HG02870 (cell line): ENCODE results near the gene LRCH1.

Experiments used
- ATAC-seq: cut with Tn5 transposase; IDR thresholded peaks from one replicate; pipeline ENCODE4 v1.9.1; 2021; ENCODE audit warnings: mild to moderate bottlenecking, moderate library complexity; ENCODE audit not compliant: unreplicated experiment

Gene LRCH1

DNA sequence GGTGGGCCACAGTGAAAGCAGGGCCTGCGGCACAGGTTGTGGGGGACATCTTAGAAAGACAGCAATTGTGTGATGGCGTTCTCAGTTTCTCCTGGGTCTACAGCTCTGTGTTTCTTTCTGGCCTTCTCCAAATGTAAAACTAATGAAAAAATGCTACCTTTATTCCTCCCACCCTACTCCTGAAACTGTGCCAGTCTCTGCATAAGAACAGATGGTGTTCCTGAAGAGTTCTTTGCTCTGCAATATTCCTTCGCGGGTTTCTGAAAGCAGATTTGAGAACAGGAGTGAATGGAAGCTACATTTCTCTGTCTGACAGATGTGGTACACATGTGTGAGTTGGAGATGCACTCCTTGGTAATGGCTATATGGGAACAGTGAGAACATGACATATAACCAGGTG lies 18.0 kb upstream of the LRCH1 start:
- ATAC-seq = no peak

DNA sequence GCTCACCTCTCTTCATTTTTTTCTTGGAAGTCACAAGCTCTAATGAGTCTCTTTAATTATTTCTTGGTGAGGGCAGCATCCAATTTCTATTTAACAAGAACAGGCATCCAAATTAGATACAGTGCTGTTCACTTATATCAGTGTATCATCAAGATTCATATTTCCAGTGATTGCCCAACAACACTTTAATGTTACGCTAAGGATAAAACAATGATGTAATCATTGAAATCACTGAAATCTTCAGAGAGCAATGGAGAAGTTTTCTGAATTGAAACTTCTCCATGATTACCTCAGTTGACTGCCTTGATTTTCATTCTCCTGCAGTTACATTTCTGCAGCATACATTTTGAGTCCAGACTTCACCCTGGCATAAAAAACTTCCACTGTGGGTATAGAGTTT lies 17.1 kb upstream of the LRCH1 start:
- ATAC-seq = no peak

- no peak for ATAC-seq
Observed at GRCh38 chr13:46536341-46536740, 16.6 kb upstream of the LRCH1 start.

DNA sequence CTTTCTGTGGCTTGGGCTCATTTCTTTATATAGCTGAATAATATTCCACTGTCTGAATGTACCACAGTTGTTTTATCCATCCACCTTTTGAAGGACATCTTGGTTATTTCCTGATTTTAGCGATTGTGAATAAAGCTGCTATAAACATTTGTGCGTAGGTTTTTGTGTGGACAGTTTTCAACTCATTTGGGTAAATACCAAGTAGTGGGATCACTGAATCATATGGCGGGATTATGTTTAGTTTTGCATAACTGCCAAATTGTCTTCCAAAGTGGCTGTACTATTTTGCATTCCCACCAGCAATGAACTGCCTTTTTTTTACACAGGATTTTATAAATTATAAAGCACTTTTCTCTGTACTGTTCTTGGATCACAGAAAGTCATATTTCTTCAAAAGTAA lies 13.7 kb upstream of the LRCH1 start:
- no peak for ATAC-seq

DNA sequence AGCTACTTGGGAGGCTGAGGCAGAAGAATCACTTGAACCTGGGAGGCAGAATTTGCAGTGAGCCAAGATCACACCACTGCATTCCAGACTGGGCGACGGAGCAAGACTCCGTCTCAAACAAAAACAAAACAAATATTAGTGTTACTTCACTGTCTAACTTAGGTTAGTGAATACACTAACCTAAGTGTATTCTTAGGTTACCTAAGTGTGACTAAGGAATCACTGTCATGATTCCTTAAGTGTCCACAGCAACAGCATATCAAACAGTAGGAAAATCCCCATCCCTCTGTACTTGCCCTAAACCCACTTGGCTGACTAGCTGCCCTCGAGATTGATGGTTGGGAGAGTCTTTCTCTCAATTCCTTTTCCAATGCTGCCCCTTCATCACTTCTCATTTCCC lies 11.8 kb upstream of the LRCH1 start:
- ATAC-seq = no peak

DNA sequence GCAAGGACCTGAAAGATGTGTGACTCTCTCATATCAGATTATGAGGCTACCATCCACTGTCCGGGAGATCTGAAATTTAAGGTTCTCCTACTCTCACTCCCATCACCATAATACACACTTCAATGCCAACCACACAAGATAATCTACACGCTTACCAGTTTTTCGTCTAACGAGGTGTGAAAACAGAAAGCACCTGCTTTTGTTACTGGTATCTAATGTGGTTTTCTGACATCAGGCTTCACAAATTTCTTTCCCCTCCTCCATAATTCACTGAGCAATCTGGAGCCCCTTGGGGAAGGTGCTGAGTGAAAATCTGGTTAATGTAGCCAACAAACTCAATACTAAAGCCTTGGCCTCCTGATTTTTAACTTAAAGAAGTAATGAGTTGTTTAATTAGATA lies 10.1 kb upstream of the LRCH1 start:
- ATAC-seq = no peak

DNA sequence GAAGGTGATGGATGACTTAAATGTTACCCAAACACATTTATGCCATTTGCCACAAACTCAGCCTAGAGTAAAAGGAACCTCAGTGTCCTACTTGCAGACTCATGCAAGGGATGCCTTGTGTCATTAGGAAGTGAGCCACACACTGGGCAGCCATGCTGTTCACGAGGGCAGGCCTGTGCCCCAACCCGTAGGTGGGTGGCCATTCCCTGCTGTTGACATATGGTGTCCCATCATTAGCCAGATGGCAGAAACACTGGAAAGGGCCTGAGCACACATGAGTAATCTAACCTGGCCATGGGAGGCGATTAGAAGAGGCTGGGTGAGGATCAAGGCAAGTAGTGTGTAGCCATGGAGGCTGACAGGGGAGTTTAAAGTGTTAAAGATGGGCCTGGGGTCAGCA lies 9.7 kb upstream of the LRCH1 start:
- no peak for ATAC-seq

GRCh38 chr13:46544208-46544607 lies 8.8 kb upstream of the LRCH1 start:
- peak; percentile 96 for ATAC-seq

DNA sequence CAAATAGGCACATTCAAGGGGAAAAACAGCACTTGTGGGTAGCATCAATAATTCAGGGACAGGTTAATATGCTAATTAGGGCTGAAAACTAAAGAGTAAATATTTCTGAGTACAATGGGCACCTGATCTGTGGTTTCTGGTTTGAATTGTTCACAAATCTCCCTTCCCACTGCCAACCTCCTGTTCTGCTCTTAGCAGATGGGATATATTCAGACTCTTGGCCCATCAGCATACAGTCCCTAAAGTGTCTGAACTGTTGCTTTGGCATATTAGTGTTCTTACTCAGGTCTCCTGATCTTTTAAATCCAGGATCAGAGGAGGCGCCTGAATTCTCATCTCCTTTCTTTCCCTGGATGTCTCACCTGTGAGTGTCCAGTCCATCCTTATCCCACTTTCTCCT lies 8.2 kb upstream of the LRCH1 start:
- ATAC-seq = no peak

DNA sequence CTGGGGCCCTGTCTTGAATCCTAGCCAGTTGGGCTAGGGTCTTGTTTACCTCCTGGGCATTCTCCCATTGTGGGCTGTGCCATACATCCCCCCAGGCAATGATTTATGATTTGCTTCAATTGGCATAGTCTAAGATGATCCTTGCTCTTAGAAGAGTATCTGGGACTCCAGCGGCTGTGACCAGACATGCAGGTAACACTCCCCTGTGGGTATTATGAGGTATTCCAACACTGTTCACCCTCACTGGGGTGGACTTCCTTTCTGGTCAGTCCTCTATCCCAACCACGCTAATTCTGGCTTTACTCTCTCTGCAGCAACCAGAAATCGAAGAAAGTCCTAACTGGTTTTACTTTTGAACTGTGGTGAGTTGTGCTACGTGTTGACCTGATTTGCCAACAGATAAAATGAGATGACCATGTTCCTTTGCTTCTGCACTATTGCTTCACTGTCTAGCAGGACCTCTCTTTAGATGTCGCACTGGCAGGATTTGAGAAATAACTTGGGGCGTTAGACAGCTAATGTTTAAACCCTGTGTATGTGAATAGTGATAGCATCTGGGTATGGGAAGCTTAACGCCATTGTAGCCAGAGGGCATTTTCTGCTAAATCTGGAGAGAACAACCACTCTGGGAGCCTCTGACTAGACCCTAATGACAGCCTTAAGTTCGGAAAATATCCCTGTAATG lies 6.7 kb upstream of the LRCH1 start:
- ATAC-seq = no peak

- ATAC-seq = no peak
Observed at GRCh38 chr13:46550822-46551221, 2.1 kb upstream of the LRCH1 start.

DNA sequence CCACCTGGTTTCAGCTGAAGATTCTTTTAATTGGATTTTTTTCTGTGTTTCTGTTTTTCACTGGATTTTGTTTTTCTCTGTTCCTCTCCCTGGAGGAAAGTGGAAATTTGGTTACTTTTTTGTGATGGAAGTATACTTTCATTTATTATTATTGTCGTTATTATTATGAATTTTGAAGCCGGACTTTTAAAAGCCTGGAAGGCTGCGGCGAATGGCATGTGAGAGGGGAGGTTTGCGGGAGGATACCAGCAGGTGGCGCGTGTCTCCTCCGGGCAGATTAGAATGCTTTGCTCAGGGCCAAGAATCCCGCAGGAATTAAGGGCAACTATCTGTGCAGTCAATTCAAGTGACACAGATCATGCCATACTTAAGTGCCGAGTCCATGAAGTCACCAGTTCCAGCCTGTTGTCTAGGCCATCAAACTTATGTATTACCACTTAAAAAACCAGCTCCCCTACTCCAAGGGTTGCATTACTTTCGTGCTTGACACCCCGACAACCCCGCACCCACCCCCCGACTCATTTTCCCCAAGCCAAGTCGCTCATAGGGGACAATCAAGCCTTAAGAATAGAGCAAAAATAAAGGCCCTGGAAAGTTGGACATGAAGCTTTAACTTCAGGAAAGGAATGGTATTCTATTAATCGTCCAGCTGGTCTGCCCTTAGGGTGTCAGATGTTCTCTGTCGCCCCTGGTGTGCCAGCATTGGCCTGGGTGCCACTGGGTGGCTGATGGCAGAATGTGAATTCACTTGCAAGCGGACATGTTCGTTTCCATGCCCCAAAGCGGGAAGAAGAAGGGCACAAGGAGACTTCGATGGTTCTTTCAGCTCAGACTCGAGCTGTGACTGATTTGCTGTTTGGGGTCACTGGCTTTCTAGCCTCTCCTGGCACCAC lies 1.3 kb upstream of the LRCH1 start:
- ATAC-seq = no peak

GRCh38 chr13:46552303-46552682 lies 677 bp upstream of the LRCH1 start:
- ATAC-seq = no peak

DNA sequence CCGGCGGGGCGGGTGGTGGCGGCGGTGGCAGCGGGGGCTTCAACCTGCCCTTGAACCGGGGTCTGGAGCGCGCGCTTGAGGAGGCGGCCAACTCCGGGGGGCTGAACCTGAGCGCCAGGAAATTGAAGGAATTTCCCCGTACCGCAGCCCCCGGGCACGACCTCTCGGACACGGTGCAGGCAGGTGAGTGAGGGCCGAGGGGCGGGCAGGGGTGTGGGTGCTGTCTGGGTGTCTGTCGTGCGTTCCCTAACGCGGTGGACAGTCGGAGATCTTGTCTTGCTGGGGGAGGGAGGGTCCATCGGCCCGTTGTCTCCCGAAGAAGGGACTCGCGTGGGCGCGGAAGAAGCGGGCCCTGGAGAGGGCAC lies 533 bp downstream of the LRCH1 start:
- no peak for ATAC-seq

- ATAC-seq = peak; percentile 37
Observed at GRCh38 chr13:46553886-46554858, 1.2 kb downstream of the LRCH1 start.

GRCh38 chr13:46554951-46555350 lies 2.0 kb downstream of the LRCH1 start:
- no peak for ATAC-seq

DNA sequence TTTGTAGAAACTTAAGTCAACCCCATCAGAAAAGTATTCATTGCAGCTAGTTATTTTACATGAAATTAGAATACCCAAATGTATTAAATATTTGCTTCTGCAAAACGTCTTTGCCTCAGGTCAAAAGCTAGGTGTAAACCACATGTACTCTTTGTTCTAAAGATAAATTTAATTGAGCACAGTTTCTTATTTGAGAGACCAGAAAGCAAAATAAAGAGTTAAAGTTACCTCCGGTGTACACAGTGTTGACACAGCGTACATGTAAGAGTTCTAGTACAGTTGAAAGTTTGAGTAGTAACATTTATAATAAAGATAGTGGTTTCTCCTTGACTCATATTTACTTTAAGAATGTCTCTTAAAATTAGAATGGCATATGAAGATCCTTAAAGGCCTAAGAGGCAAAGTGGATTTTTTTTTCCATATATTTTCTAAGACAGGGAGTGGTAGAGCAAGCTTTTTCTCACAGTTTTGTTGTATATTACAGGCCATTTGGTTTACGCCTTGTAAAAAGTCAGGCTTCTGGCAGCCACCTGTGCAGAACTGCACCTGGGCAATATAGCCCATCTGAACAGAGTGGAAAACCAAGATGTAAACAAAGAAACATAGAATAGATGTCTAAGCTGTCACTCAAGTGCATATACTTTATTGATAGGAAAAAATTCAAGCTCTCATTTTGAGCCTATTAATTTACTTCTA lies 2.9 kb downstream of the LRCH1 start:
- ATAC-seq = no peak

DNA sequence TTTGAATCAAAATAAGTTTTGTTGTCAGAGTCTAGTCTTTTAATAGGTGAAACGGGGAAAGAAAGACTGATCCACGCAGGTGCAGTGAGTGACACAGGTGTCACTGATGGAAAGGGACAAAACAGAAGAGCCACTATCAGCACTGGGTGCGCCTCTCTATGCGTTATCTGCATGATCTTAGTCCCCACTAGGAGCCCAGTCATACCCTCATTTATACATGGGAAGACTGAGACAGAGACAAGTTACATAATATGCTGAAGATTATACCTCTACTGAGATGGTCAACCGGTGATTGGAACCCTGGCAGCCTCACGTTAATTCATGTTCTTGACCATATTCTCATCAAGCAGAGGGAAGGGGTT lies 3.4 kb downstream of the LRCH1 start:
- ATAC-seq = no peak

GRCh38 chr13:46559272-46559805 lies 6.4 kb downstream of the LRCH1 start:
- no peak for ATAC-seq

DNA sequence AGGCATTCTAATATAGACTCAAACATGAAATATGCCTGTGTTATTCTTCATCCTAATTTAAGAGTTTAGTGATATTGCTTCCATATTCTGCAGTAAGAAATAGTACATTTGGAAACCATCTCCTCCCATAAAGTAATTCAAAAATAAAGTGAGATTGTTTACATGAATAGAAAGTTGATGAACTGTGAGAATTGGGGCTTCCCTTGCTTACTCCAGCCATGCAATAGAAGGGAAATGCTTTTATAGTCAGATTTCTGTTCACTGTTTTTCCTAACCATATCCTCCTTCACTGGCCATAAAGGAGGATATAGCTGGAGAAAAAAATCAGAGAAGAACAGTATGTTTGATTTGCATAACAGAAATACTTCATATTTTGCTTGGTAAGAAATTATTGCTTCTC lies 7.8 kb downstream of the LRCH1 start:
- ATAC-seq = no peak

DNA sequence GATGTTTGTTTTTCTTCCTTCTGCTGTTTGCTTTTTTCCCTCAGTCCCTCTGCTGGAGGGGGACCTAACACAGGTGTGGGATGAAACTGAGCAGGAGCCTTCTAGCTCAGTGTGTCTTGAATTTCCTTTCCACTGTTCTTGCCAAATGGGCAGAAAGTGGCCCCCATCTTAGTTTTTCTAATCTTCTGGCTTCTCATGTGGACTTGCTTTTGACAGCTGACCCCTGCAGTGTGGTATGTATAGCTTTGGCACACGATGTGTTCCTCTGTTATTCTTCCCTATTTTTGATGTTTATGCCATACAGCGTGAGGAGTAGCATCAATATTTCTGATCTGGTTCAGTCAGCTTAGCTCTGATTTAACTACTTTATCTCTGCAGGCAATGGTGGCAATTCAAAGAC lies 8.3 kb downstream of the LRCH1 start:
- no peak for ATAC-seq
